Adrenal gland (tissue), 5 donors: ENCODE measurements around the gene IZUMO4.
"Not testable (repeated sequence)": the region's sequence is repeated elsewhere in the genome, so short reads cannot be mapped to it uniquely, and the experiment has no call there.

ENCODE experiments used
- POLR2A ChIP-seq, 2 donors: fragments of 450-650 bp; IDR thresholded peaks; one replicate each; pipeline ENCODE4 v1.6.1; 2017; ENCODE audit warnings: antibody characterized with exemption in 2 of 2, mild to moderate bottlenecking in 2 of 2, moderate library complexity in 1 of 2
- TF ChIP-seq, protein P1 (sequence below), 6 experiments: fragments of 450-650 bp in 4 of 6; fragments of 200-600 bp in 2 of 6; sonication (generic) in 1 of 6; IDR thresholded peaks; 1 replicate in 5 of 6; 2 replicates in 1 of 6; pipeline versions ENCODE4 v1.5.1 to v1.8.0; 2016 to 2021; ENCODE audit warnings: antibody characterized with exemption in 6 of 6, mild to moderate bottlenecking in 2 of 6, moderate library complexity in 1 of 6
- donor health status: DM: no; HTN: no; CAD: no.

DNA sequence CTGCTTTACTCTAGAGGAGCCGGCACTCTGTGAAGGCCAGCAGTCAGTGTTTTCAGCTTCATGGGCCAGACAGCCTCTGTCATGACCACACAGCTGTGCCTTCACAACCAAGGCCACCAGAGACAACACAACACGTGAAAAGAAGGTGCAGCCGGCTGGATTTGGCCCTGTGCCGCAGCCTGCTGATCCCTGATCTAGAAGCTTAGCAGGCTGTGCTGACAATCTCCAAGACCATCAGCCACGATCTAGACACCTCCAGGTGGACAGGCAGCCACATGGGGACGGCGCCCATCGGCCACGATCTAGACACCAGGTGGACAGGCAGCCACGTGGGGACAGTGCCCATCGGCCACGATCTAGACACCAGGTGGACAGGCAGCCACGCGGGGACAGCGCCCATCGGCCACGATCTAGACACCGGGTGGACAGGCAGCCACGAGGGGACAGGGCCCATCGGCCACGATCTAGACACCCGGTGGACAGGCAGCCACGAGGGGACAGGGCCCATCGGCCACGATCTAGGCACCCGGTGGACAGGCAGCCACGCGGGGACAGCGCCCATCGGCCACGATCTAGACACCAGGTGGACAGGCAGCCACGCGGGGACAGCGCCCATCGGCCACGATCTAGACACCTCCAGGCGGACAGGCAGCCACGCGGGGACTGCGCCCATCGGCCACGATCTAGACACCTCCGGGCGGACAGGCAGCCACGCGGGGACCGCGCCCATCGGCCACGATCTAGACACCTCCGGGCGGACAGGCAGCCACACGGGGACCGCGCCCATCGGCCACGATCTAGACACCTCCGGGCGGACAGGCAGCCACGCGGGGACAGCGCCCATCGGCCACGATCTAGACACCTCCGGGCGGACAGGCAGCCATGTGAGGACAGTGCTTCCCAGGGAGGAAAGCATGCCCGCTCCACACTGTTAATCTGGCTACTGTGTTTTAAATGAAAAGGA is 34.6 kb downstream of the IZUMO4 start:
- TF ChIP-seq, protein P1, sequence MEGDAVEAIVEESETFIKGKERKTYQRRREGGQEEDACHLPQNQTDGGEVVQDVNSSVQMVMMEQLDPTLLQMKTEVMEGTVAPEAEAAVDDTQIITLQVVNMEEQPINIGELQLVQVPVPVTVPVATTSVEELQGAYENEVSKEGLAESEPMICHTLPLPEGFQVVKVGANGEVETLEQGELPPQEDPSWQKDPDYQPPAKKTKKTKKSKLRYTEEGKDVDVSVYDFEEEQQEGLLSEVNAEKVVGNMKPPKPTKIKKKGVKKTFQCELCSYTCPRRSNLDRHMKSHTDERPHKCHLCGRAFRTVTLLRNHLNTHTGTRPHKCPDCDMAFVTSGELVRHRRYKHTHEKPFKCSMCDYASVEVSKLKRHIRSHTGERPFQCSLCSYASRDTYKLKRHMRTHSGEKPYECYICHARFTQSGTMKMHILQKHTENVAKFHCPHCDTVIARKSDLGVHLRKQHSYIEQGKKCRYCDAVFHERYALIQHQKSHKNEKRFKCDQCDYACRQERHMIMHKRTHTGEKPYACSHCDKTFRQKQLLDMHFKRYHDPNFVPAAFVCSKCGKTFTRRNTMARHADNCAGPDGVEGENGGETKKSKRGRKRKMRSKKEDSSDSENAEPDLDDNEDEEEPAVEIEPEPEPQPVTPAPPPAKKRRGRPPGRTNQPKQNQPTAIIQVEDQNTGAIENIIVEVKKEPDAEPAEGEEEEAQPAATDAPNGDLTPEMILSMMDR (IDR thresholded peaks at IDR 0.05) = not testable (repeated sequence)
- not testable (repeated sequence) for TF ChIP-seq POLR2A (IDR thresholded peaks at IDR 0.05)
